Ascending aorta (tissue), 2 donors: ENCODE results near the gene MXI1. TPM values are rescaled to one million over a fixed set of nuclear protein-coding genes. Genes with fewer than 3 reads are reported as not detected.

ENCODE experiments used
- DNase-seq, 2 donors: peaks; one replicate each; pipeline ENCODE4 v3.0.0-alpha.2; 2019; ENCODE audit warnings: low spot score in 2 of 2
- H3K27ac ChIP-seq, 2 donors: fragments of 200-600 bp; sonication (generic); one replicate each; pipeline ENCODE4 v1.5.1; 2016 to 2017; ENCODE audit warnings: mild to moderate bottlenecking in 1 of 2
- H3K27me3 ChIP-seq: fragments of 200-600 bp; sonication (generic); one replicate; pipeline ENCODE4 v1.5.1; 2017
- H3K36me3 ChIP-seq, 2 donors: fragments of 200-600 bp; sonication (generic); one replicate each; pipeline ENCODE4 v1.5.1; 2016
- H3K4me1 ChIP-seq, 2 donors: fragments of 200-600 bp; sonication (generic); one replicate each; pipeline ENCODE4 v1.5.1; 2016 to 2017; ENCODE audit warnings: mild to moderate bottlenecking in 1 of 2
- H3K4me3 ChIP-seq, 2 donors: fragments of 200-600 bp; sonication (generic); one replicate each; pipeline ENCODE4 v1.5.1; 2016 to 2017; ENCODE audit warnings: mild to moderate bottlenecking in 1 of 2
- H3K9me3 ChIP-seq, 2 donors: fragments of 200-600 bp; sonication (generic); one replicate each; pipeline ENCODE4 v1.5.1; 2016
- CTCF ChIP-seq, 3 experiments: fragments of 200-600 bp in 2 of 3; fragments of 450-650 bp in 1 of 3; sonication (generic) in 2 of 3; IDR thresholded peaks; one replicate each; pipeline ENCODE4 v1.5.1; 2016 to 2019; ENCODE audit warnings: antibody characterized with exemption in 3 of 3, mild to moderate bottlenecking in 1 of 3, moderate library complexity in 1 of 3
- intact Hi-C: fragments of 100-400 bp; cut with DNase I; formaldehyde crosslinking; loops from one replicate; pipeline ENCODE4 v1.15.1; 2023
- total RNA-seq: library from RNA; depleted of rRNA; stranded (reverse); fragments of >200 nt; gene quantifications from one replicate; pipeline ENCODE4 v1.1.0, GENCODE V29; 2016

MXI1 gene
- total RNA-seq, 1 donor from 2014 or later, result 95.0 TPM

GRCh38 chr10:110174816-110175215, 32.6 kb upstream of the MXI1 start:
- no peak for DNase-seq
- Histone ChIP-seq H3K36me3 (no peaks in the 10 kb centered on the region), H3K27me3 (no peaks in the 10 kb centered on the region), H3K4me3 (no peak overlapping the region), H3K9me3 (no peaks in the 10 kb centered on the region), H3K4me1 (peaks cover 0 to 3% of the 10 kb centered on the region in 2 donors), H3K27ac (no peak overlapping the region)
- intact Hi-C loops, result no loop called here
- no peak for TF ChIP-seq CTCF (IDR thresholded peaks at IDR 0.05)

- Histone ChIP-seq H3K9me3 (no peaks in the 10 kb centered on the region), H3K36me3 (no peaks in the 10 kb centered on the region), H3K27ac (no peak overlapping the region), H3K4me1 (peaks cover 0 to under 1% of the 10 kb centered on the region in 2 donors), H3K27me3 (no peaks in the 10 kb centered on the region), H3K4me3 (no peak overlapping the region)
- intact Hi-C loops, result no loop called here
- no peak for DNase-seq
- TF ChIP-seq CTCF (IDR thresholded peaks at IDR 0.05), result no peak
These were observed 32.0 kb upstream of the MXI1 start for GRCh38 chr10:110175406-110175805.

GRCh38 chr10:110176141-110177030, 31.0 kb upstream of the MXI1 start:
- H3K4me1 ChIP-seq, result no peaks in the 10 kb centered on the region
- DNase-seq, result no peak

GRCh38 chr10:110179220-110179619, 28.2 kb upstream of the MXI1 start:
- Histone ChIP-seq H3K9me3 (no peaks in the 10 kb centered on the region), H3K27me3 (no peaks in the 10 kb centered on the region), H3K36me3 (no peaks in the 10 kb centered on the region), H3K27ac (no peak overlapping the region), H3K4me1 (no peaks in the 10 kb centered on the region), H3K4me3 (no peak overlapping the region)
- intact Hi-C loops, result no loop called here
- no peak for TF ChIP-seq CTCF (IDR thresholded peaks at IDR 0.05)
- DNase-seq, result no peak

More at GRCh38 chr10:110176141-110177030, 31.0 kb upstream of the MXI1 start:
- no peak for TF ChIP-seq CTCF (IDR thresholded peaks at IDR 0.05)
- no peak overlapping the region for H3K27ac ChIP-seq
- intact Hi-C loops, result no loop called here
- no peaks in the 10 kb centered on the region for H3K36me3 ChIP-seq
- no peaks in the 10 kb centered on the region for H3K27me3 ChIP-seq
- no peaks in the 10 kb centered on the region for H3K9me3 ChIP-seq
- H3K4me3 ChIP-seq, result no peak overlapping the region

GRCh38 chr10:110181451-110181850, 26.0 kb upstream of the MXI1 start:
- Histone ChIP-seq H3K27ac (no peak overlapping the region), H3K9me3 (no peaks in the 10 kb centered on the region), H3K36me3 (no peaks in the 10 kb centered on the region), H3K4me1 (no peaks in the 10 kb centered on the region), H3K4me3 (no peak overlapping the region), H3K27me3 (no peaks in the 10 kb centered on the region)
- intact Hi-C loops, result no loop called here
- no peak for DNase-seq
- TF ChIP-seq CTCF (IDR thresholded peaks at IDR 0.05), result no peak
